SW480 (cell line): ENCODE results near the gene IKZF1.
A peak's percentile ranks its signal among the peaks of the same experiment; 100 is the strongest.
"Not testable (repeated sequence)": the region's sequence is repeated elsewhere in the genome, so short reads cannot be mapped to it uniquely, and the experiment has no call there.

ENCODE experiments used
- DNase-seq: peaks from one replicate; pipeline ENCODE4 v3.0.0-alpha.2; 2016; ENCODE audit warnings: low spot score

IKZF1 gene

GRCh38 chr7:50334341-50334994 lies 30.0 kb downstream of the IKZF1 start:
- no peak for DNase-seq

DNA sequence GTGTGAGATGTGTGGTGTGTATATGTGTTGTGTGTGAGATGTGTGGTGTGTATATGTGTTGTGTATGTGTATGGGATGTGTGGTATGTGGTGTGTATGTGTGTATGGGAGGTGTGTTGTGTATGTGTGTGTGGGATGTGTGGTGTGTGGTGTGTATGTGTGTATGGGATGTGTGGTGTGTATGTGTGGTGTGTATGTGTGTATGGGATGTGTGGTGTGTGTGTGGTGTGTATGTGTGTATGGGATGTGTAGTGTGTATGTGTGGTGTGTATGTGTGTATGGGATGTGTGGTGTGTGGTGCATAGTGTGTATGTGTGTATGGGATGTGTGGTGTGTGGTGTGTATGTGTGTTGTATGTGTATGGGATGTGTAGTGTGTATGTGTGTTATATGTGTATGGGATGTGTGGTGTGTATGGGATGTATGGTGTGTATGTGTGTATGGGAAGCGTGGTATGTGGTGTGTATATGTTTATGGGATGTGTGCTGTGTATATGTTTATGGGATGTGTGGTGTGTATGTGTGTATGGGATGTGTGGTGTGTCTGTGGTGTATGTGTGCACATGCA lies 30.8 kb downstream of the IKZF1 start:
- DNase-seq = no peak

- peak; percentile 49 for DNase-seq
These were observed 31.6 kb downstream of the IKZF1 start for GRCh38 chr7:50335795-50336754.

- no peak for DNase-seq
These were observed 32.6 kb downstream of the IKZF1 start for GRCh38 chr7:50336894-50337703.

- not testable (repeated sequence) for DNase-seq
These were observed 35.0 kb downstream of the IKZF1 start for GRCh38 chr7:50339472-50339871.

DNA sequence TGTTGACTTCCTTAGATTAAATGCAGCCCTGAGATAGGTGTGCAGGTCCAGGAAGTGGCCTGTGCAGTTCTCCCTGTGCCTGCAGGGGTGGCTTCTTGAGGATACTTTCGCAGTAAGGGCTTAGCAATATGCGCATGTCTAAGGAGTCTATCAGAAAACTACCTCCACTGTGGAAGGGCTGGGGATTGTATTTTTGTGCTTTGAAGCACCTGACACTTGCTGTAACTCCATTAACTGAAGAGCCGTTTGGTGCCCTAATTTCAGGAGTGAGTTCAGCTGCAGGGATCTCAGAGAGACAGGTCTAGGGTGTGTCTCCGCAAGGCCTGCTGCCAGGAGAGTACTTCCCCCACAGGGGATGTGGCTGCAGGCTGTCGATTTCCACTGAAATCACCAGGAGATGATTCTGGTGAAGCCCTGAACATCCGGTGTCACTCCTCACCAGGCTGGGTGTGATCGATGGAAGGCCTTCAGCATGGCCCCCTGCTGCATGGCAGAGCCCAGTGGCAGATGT lies 35.5 kb downstream of the IKZF1 start:
- no peak for DNase-seq

- DNase-seq = no peak
These were observed 37.2 kb downstream of the IKZF1 start for GRCh38 chr7:50341724-50342123.

DNA sequence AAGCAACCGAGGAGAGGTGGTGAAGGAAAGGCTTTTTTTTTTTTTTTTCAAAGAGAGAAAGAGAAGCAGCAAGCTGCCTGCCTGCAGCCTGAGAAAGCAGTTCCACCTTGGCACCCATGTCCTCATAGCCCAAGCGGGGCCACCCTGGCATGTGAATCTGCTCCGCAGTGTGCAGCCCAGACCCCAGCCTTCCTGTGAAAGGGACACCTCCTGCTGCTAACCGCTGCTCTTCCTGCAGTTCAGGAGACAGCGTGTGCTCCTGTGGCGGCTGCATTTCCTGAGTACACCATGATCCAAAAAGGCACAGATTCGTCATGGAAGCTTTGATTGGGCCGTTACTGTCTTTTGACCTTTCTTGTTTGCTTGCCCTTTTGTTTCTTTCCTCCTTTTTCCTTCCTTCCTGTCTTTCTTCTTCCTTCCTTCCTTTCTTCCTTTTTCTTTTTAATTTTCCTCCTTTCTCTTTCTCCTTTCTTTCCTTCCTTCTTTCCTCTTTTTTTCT lies 38.1 kb downstream of the IKZF1 start:
- DNase-seq = no peak

- no peak for DNase-seq
These were observed 42.3 kb downstream of the IKZF1 start for GRCh38 chr7:50346545-50347497.

DNA sequence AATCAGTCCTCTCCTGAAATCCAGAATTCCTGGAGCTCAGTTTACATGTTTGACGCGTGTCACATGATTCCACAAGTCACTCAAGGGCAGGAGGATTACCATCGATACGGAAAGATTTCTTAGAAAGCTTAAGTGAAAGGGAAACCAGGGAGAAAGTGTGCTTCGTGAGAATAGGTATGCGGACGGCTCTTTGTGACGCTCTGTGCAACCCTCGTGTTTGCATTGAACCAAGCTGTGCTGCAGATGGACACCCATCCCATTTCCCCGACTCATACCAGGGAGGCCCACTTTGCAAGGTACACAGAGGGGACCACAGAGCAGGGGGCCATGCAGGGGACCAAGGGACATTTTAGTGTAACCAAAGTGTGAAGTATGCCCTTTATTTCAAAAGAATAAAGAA lies 43.2 kb downstream of the IKZF1 start:
- DNase-seq = no peak

- DNase-seq = no peak
These were observed 44.1 kb downstream of the IKZF1 start for GRCh38 chr7:50348469-50349162.

GRCh38 chr7:50349399-50349798 lies 44.9 kb downstream of the IKZF1 start:
- DNase-seq = no peak

GRCh38 chr7:50349963-50350944 lies 45.7 kb downstream of the IKZF1 start:
- DNase-seq = no peak

DNA sequence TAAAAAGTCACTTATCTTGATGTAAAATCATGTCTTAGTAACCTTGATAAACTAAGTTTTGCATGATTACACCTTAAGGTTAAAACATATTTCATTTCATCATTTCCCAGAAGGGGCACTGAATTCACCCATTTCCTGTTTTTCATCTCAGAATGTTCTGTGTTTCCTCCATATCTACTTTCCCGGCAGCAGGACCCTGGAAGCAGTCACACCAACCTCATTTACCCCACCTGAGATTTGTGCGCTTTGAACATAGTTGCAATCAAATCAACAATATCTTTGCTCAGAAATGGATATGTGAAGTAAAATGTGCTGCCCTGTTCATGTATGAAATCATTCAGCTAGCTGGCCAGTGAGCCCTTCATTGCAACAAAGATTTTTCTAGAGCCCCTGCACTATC lies 46.8 kb downstream of the IKZF1 start:
- no peak for DNase-seq

DNA sequence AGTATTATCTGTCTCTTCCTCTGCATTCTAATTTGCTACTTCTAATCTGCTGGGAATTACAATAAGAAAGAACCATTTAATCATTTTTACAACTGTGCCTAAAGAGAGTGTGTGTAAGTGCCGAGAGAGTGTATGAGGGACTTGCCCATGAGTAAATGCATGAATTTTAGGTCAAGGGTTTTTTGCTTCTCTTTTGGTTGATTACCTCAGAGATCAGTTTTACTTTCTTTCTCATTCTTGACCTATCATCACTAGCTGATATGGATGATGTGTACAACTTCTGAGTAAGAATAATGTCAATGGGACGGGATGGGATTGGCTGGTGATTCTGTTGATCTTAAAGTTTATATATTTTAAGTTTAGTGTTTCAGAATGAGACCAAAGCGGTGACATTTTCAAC lies 47.8 kb downstream of the IKZF1 start:
- no peak for DNase-seq

DNA sequence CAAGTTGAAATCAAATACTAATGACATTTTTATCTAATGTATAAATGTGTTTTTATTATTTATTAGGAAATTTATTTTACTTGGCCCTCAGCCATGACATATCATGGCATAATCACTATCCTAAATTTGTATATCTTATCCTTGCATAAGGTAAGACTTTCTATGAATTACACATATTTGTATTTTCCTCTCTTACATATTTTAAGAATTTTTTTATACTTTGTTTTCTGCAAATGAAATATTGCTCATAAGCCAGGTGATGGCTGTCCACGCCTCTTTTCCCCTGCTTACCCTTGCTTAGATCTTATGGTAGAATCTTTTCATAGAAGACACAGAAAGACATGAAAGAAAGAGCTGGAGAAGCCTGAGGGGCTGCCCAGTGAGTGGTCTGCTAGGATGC lies 48.2 kb downstream of the IKZF1 start:
- DNase-seq = no peak

- no peak for DNase-seq
These were observed 48.7 kb downstream of the IKZF1 start for GRCh38 chr7:50353201-50353600.

- DNase-seq = no peak
These were observed 49.5 kb downstream of the IKZF1 start for GRCh38 chr7:50353894-50354595.
